Adrenal gland (tissue), 5 donors: ENCODE results near the gene SAMD4B.

Experiments
- CTCF ChIP-seq, 6 experiments: fragments of 450-650 bp in 4 of 6; fragments of 200-600 bp in 2 of 6; sonication (generic) in 1 of 6; IDR thresholded peaks; 1 replicate in 5 of 6; 2 replicates in 1 of 6; pipeline versions ENCODE4 v1.5.1 to v1.8.0; 2016 to 2021; ENCODE audit warnings: antibody characterized with exemption in 6 of 6, mild to moderate bottlenecking in 2 of 6, moderate library complexity in 1 of 6
- POLR2A ChIP-seq, 2 donors: fragments of 450-650 bp; IDR thresholded peaks; one replicate each; pipeline ENCODE4 v1.6.1; 2017; ENCODE audit warnings: antibody characterized with exemption in 2 of 2, mild to moderate bottlenecking in 2 of 2, moderate library complexity in 1 of 2
- donor health status: DM: no; HTN: no; CAD: no.

DNA sequence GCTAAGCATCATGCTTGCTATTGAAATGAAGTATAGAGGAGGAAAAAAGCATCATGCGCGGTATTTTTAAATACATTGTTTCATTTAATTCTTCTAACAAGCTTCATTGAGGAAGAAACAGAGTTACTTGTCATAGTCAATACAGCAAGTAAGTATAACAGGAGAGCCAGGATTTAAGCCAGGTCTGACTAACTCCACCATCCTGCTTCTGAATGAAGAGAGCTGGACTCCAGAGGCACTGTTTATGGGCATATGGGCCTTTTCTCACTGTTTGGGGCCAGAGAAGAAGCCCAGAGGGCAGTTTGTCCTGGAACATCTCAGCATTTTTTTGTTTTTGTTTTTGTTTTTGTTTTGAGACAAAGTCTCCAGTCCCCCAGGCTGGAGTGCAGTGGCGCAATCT lies 7.9 kb downstream of the SAMD4B start:
- TF ChIP-seq CTCF (IDR thresholded peaks at IDR 0.05) (no peak), POLR2A (IDR thresholded peaks at IDR 0.05) (no peak)
